HEK293 (cell line): ENCODE measurements around the gene TRIM27.

Experiments
- AEBP2 ChIP-seq: fragments of 450-650 bp; formaldehyde crosslinking; IDR thresholded peaks from 2 replicates; pipeline ENCODE4 v1.5.1; 2016; ENCODE audit warnings: missing biosample characterization, missing genetic modification characterization, borderline replicate concordance
- GLI2 ChIP-seq: fragments of 450-650 bp; formaldehyde crosslinking; IDR thresholded peaks from 2 replicates; pipeline ENCODE4; 2017; ENCODE audit warnings: missing biosample characterization, missing genetic modification characterization, low read depth, borderline replicate concordance
- HIC1 ChIP-seq: fragments of 450-650 bp; formaldehyde crosslinking; IDR thresholded peaks from 2 replicates; pipeline ENCODE4 v1.5.1; 2016; ENCODE audit warnings: missing biosample characterization, missing genetic modification characterization
- ZFP41 ChIP-seq: fragments of 450-650 bp; formaldehyde crosslinking; IDR thresholded peaks from 2 replicates; pipeline ENCODE4 v1.5.1; 2016; ENCODE audit warnings: missing biosample characterization, missing genetic modification characterization, borderline replicate concordance
- ZNF138 ChIP-seq: fragments of 450-650 bp; formaldehyde crosslinking; IDR thresholded peaks from 2 replicates; pipeline ENCODE4 v1.5.1; 2016; ENCODE audit warnings: missing biosample characterization, missing genetic modification characterization, borderline replicate concordance
- ZNF221 ChIP-seq: fragments of 450-650 bp; formaldehyde crosslinking; IDR thresholded peaks from 2 replicates; pipeline ENCODE4 v1.5.1; 2017; ENCODE audit warnings: missing biosample characterization, missing genetic modification characterization, borderline replicate concordance
- ZNF292 ChIP-seq: fragments of 450-650 bp; formaldehyde crosslinking; IDR thresholded peaks from 2 replicates; pipeline ENCODE4 v1.5.1; 2016; ENCODE audit warnings: low read depth, missing biosample characterization, missing genetic modification characterization, borderline replicate concordance
- ZNF37A ChIP-seq: fragments of 450-650 bp; IDR thresholded peaks from 2 replicates; pipeline ENCODE4 v1.5.1; 2018; ENCODE audit warnings: missing biosample characterization, missing genetic modification characterization
- ZNF391 ChIP-seq: fragments of 450-650 bp; formaldehyde crosslinking; IDR thresholded peaks from 2 replicates; pipeline ENCODE4 v1.5.1; 2016; ENCODE audit warnings: low read depth, missing biosample characterization, missing genetic modification characterization, borderline replicate concordance
- ZNF416 ChIP-seq: fragments of 450-650 bp; formaldehyde crosslinking; IDR thresholded peaks from 2 replicates; pipeline ENCODE4 v1.5.1; 2016; ENCODE audit warnings: missing biosample characterization, missing genetic modification characterization
- ZNF426 ChIP-seq: fragments of 450-650 bp; formaldehyde crosslinking; IDR thresholded peaks from 2 replicates; pipeline ENCODE4 v1.5.1; 2017; ENCODE audit warnings: missing biosample characterization, missing genetic modification characterization, mild to moderate bottlenecking, inconsistent platforms, moderate library complexity
- ZNF529 ChIP-seq: fragments of 450-650 bp; formaldehyde crosslinking; IDR thresholded peaks from 2 replicates; pipeline ENCODE4 v1.5.1; 2017; ENCODE audit warnings: missing genetic modification characterization, missing biosample characterization; ENCODE audit not compliant: insufficient replicate concordance
- ZNF530 ChIP-seq: fragments of 450-650 bp; formaldehyde crosslinking; IDR thresholded peaks from 2 replicates; pipeline ENCODE4 v1.5.1; 2016; ENCODE audit warnings: low read depth, missing biosample characterization, missing genetic modification characterization
- ZNF561 ChIP-seq: fragments of 450-650 bp; IDR thresholded peaks from 2 replicates; pipeline ENCODE4 v1.5.1; 2018; ENCODE audit warnings: missing biosample characterization, missing genetic modification characterization, borderline replicate concordance
- ZNF704 ChIP-seq: fragments of 450-650 bp; formaldehyde crosslinking; IDR thresholded peaks from 2 replicates; pipeline ENCODE4 v1.5.1; 2016; ENCODE audit warnings: missing biosample characterization, missing genetic modification characterization
- ZNF76 ChIP-seq: fragments of 450-650 bp; formaldehyde crosslinking; IDR thresholded peaks from 2 replicates; pipeline ENCODE4; 2016; ENCODE audit warnings: low read depth, missing biosample characterization, missing genetic modification characterization, borderline replicate concordance
- ZNF768 ChIP-seq: fragments of 450-650 bp; formaldehyde crosslinking; IDR thresholded peaks from 2 replicates; pipeline ENCODE4 v1.5.1; 2018; ENCODE audit warnings: missing biosample characterization, mild to moderate bottlenecking, missing genetic modification characterization
- TF ChIP-seq, protein P1 (sequence below): fragments of 450-650 bp; formaldehyde crosslinking; IDR thresholded peaks from 2 replicates; pipeline ENCODE4 v1.5.1; 2016; ENCODE audit warnings: missing biosample characterization, missing genetic modification characterization, borderline replicate concordance
- TF ChIP-seq, protein P2 (sequence below): fragments of 450-650 bp; formaldehyde crosslinking; IDR thresholded peaks from 2 replicates; pipeline ENCODE4 v1.5.1; 2016; ENCODE audit warnings: missing biosample characterization, missing genetic modification characterization, borderline replicate concordance
- TF ChIP-seq, protein P3 (sequence below): fragments of 450-650 bp; formaldehyde crosslinking; IDR thresholded peaks from 2 replicates; pipeline ENCODE4 v1.5.1; 2016; ENCODE audit warnings: missing biosample characterization, missing genetic modification characterization

The TRIM27 gene

DNA sequence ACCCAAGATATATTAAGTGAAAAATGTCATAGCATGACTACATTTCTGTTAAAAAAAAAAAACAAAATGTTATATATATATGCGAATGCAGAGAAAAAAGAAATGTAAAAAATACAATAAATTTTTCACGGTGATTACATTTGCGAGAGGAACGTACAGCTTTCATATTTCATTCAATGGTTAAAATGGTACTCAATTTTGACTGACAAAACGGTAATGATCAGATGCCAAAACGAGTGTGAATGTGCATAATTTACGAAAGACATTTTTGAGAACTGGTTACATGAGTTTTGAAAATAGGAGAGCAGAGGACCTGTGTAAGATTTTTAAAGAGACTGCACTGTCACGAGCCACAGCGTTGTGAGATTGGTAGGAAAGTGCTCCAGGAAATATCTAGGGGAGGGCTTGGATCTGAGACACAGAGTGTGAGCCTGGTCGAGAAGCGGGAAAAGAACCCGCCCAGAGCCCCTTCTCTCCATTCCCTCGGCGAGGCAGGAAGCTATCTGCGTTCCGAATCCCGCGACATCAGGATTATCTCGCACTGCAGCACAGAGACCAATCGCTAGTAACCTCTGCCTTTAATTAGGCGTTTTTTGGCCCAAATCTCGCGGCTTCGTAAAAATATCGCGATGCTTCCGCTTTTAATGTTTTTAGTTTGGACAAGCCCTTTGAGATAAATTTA lies 28.5 kb downstream of the TRIM27 start (continued):
- TF ChIP-seq ZNF561 (tag by site-specific recombination), result no peak; the same call in 1 of the 2 replicates
- no peak for TF ChIP-seq ZNF416 (tag by site-specific recombination)
- TF ChIP-seq, protein P1, sequence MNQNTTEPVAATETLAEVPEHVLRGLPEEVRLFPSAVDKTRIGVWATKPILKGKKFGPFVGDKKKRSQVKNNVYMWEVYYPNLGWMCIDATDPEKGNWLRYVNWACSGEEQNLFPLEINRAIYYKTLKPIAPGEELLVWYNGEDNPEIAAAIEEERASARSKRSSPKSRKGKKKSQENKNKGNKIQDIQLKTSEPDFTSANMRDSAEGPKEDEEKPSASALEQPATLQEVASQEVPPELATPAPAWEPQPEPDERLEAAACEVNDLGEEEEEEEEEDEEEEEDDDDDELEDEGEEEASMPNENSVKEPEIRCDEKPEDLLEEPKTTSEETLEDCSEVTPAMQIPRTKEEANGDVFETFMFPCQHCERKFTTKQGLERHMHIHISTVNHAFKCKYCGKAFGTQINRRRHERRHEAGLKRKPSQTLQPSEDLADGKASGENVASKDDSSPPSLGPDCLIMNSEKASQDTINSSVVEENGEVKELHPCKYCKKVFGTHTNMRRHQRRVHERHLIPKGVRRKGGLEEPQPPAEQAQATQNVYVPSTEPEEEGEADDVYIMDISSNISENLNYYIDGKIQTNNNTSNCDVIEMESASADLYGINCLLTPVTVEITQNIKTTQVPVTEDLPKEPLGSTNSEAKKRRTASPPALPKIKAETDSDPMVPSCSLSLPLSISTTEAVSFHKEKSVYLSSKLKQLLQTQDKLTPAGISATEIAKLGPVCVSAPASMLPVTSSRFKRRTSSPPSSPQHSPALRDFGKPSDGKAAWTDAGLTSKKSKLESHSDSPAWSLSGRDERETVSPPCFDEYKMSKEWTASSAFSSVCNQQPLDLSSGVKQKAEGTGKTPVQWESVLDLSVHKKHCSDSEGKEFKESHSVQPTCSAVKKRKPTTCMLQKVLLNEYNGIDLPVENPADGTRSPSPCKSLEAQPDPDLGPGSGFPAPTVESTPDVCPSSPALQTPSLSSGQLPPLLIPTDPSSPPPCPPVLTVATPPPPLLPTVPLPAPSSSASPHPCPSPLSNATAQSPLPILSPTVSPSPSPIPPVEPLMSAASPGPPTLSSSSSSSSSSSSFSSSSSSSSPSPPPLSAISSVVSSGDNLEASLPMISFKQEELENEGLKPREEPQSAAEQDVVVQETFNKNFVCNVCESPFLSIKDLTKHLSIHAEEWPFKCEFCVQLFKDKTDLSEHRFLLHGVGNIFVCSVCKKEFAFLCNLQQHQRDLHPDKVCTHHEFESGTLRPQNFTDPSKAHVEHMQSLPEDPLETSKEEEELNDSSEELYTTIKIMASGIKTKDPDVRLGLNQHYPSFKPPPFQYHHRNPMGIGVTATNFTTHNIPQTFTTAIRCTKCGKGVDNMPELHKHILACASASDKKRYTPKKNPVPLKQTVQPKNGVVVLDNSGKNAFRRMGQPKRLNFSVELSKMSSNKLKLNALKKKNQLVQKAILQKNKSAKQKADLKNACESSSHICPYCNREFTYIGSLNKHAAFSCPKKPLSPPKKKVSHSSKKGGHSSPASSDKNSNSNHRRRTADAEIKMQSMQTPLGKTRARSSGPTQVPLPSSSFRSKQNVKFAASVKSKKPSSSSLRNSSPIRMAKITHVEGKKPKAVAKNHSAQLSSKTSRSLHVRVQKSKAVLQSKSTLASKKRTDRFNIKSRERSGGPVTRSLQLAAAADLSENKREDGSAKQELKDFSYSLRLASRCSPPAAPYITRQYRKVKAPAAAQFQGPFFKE (tag by site-specific recombination), result no peak
- TF ChIP-seq ZNF529 (tag by site-specific recombination), result no peak
- TF ChIP-seq, protein P2, sequence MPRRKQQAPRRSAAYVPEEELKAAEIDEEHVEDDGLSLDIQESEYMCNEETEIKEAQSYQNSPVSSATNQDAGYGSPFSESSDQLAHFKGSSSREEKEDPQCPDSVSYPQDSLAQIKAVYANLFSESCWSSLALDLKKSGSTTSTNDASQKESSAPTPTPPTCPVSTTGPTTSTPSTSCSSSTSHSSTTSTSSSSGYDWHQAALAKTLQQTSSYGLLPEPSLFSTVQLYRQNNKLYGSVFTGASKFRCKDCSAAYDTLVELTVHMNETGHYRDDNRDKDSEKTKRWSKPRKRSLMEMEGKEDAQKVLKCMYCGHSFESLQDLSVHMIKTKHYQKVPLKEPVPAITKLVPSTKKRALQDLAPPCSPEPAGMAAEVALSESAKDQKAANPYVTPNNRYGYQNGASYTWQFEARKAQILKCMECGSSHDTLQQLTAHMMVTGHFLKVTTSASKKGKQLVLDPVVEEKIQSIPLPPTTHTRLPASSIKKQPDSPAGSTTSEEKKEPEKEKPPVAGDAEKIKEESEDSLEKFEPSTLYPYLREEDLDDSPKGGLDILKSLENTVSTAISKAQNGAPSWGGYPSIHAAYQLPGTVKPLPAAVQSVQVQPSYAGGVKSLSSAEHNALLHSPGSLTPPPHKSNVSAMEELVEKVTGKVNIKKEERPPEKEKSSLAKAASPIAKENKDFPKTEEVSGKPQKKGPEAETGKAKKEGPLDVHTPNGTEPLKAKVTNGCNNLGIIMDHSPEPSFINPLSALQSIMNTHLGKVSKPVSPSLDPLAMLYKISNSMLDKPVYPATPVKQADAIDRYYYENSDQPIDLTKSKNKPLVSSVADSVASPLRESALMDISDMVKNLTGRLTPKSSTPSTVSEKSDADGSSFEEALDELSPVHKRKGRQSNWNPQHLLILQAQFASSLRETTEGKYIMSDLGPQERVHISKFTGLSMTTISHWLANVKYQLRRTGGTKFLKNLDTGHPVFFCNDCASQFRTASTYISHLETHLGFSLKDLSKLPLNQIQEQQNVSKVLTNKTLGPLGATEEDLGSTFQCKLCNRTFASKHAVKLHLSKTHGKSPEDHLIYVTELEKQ (tag by site-specific recombination), result no peak
- no peak for TF ChIP-seq AEBP2 (tag by site-specific recombination)
- no peak for TF ChIP-seq ZNF426 (tag by site-specific recombination)
- TF ChIP-seq ZNF530 (tag by site-specific recombination), result no peak
- TF ChIP-seq ZNF292 (tag by site-specific recombination), result no peak
- TF ChIP-seq ZNF704 (tag by site-specific recombination), result no peak
- TF ChIP-seq ZFP41, result no peak
- no peak for TF ChIP-seq HIC1 (tag by site-specific recombination)
- no peak for TF ChIP-seq ZNF37A (tag by site-specific recombination)
- TF ChIP-seq, protein P3, sequence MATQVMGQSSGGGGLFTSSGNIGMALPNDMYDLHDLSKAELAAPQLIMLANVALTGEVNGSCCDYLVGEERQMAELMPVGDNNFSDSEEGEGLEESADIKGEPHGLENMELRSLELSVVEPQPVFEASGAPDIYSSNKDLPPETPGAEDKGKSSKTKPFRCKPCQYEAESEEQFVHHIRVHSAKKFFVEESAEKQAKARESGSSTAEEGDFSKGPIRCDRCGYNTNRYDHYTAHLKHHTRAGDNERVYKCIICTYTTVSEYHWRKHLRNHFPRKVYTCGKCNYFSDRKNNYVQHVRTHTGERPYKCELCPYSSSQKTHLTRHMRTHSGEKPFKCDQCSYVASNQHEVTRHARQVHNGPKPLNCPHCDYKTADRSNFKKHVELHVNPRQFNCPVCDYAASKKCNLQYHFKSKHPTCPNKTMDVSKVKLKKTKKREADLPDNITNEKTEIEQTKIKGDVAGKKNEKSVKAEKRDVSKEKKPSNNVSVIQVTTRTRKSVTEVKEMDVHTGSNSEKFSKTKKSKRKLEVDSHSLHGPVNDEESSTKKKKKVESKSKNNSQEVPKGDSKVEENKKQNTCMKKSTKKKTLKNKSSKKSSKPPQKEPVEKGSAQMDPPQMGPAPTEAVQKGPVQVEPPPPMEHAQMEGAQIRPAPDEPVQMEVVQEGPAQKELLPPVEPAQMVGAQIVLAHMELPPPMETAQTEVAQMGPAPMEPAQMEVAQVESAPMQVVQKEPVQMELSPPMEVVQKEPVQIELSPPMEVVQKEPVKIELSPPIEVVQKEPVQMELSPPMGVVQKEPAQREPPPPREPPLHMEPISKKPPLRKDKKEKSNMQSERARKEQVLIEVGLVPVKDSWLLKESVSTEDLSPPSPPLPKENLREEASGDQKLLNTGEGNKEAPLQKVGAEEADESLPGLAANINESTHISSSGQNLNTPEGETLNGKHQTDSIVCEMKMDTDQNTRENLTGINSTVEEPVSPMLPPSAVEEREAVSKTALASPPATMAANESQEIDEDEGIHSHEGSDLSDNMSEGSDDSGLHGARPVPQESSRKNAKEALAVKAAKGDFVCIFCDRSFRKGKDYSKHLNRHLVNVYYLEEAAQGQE (tag by site-specific recombination), result no peak
- TF ChIP-seq ZNF768 (tag by site-specific recombination), result no peak
- TF ChIP-seq ZNF391 (tag by site-specific recombination), result no peak
- TF ChIP-seq ZNF221 (tag by site-specific recombination), result no peak
- TF ChIP-seq ZNF138, result no peak
- no peak for TF ChIP-seq ZNF76 (tag by site-specific recombination)
- no peak for TF ChIP-seq GLI2 (tag by site-specific recombination)
